ENCODE results near the gene TSC2.

- TF ChIP-seq EZH2phosphoT487 (IDR thresholded peaks at IDR 0.05; ENCODE audit: borderline replicate concordance, low read length) (no peak), CTCF (conservative IDR thresholded peaks at IDR 0.05; ENCODE audit: low read depth, low read length) (no peak)
Measured at GRCh38 chr16:2079311-2079800, 31.6 kb downstream of the TSC2 start.

Data from PC-3 (cell line).